Activated CD4-positive, alpha-beta T cell treated with anti-CD3 and anti-CD28 coated beads, Interleukin-2, amount 10 ng/mL, durations not matched to agents 24 days and 14 days (primary cell): Measurements from ENCODE around the gene GDF7. TPM values are rescaled to one million over a fixed set of nuclear protein-coding genes. Genes with fewer than 3 reads are reported as not detected.

Experiments
- DNase-seq: peaks from one replicate; pipeline ENCODE4 v3.0.0; 2022
- H3K27ac Mint-ChIP-seq: one replicate; pipeline ENCODE4 v1.8.0; 2022; ENCODE audit warnings: mild to moderate bottlenecking, mixed read lengths
- H3K27me3 Mint-ChIP-seq: one replicate; pipeline ENCODE4 v1.8.0; 2022; ENCODE audit warnings: mixed read lengths
- H3K36me3 Mint-ChIP-seq: one replicate; pipeline ENCODE4 v1.8.0; 2022; ENCODE audit warnings: low read depth, mild to moderate bottlenecking, mixed read lengths
- H3K4me1 Mint-ChIP-seq: one replicate; pipeline ENCODE4 v1.8.0; 2021; ENCODE audit warnings: mixed read lengths
- H3K4me3 Mint-ChIP-seq: one replicate; pipeline ENCODE4 v1.8.0; 2022; ENCODE audit warnings: mild to moderate bottlenecking, moderate library complexity, mixed read lengths
- H3K9me3 Mint-ChIP-seq: one replicate; pipeline ENCODE4 v1.8.0; 2021; ENCODE audit warnings: mixed read lengths
- intact Hi-C: fragments of 100-400 bp; cut with micrococcal nuclease; formaldehyde crosslinking; loops from one replicate; pipeline ENCODE4 v1.15.1; 2023
- total RNA-seq: library from RNA; stranded (reverse); gene quantifications from 2 replicates; pipeline ENCODE4 v1.2.3, GENCODE V29; 2022

The GDF7 gene
- total RNA-seq, 1 donor from 2014 or later, result 0.26 TPM

- no peaks in the 10 kb centered on the region for H3K36me3 Mint-ChIP-seq
- no peak for DNase-seq
- peaks cover 28% of the 10 kb centered on the region for H3K4me1 Mint-ChIP-seq
- intact Hi-C loops, result loop anchor here (5.0 kb wide), 1 partner anchor 411 kb away; no protein-coding TSS in a partner anchor
- no peak overlapping the region for H3K27ac Mint-ChIP-seq
- no peak overlapping the region for H3K4me3 Mint-ChIP-seq
- no peaks in the 10 kb centered on the region for H3K9me3 Mint-ChIP-seq
- peaks cover 18% of the 10 kb centered on the region for H3K27me3 Mint-ChIP-seq
Observed at GRCh38 chr2:20652673-20653575, 14.0 kb upstream of the GDF7 start.

DNA sequence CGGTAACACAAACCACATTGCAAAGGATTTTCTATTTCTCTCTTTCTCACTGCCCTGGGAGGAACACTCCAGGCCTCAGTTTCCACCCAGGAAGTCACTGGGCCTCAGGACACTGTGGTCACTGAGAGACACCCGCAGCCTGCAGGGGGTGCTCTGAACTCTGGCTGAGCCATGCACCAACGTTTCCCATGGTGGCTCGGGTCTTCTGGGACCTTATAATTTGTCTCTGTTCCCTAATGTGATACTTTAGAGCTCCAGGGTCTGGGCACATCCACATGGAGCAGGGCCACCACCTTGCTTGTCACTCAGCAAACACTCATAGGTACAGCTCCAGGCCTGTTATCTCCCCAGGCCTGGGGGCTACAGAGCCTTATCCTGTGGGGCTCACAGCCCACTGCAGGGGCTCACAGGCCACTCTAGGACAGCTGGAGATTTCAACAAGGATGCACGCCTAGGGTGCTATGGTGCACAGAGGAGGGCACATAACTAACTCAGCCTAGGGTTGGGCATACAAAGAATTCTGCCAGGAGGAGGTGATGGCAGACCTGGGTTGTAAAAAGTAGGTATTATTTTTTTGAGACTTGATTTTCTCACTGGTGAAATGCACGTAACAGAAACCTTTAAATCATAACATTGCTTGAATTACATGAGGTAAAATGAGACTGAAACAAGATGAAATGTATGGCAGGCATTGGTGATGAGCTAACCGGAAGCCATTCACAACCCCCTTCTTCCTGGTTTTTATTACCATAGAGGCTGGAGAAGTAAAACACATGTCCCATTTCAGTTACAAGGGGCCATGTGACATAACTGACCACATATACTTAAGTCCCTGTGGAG is 13.0 kb upstream of the GDF7 start:
- DNase-seq, result no peak
- Mint-ChIP-seq H3K9me3 (no peaks in the 10 kb centered on the region), H3K4me1 (peaks cover 19% of the 10 kb centered on the region), H3K4me3 (no peak overlapping the region), H3K36me3 (no peaks in the 10 kb centered on the region), H3K27ac (no peak overlapping the region), H3K27me3 (peaks cover 23% of the 10 kb centered on the region)
- intact Hi-C loops, result loop anchor here (5.0 kb wide), 1 partner anchor 412 kb away; no protein-coding TSS in a partner anchor

- H3K27me3 Mint-ChIP-seq, result peaks cover 27% of the 10 kb centered on the region
- no peaks in the 10 kb centered on the region for H3K36me3 Mint-ChIP-seq
- DNase-seq, result no peak
- H3K4me3 Mint-ChIP-seq, result no peak overlapping the region
- no peak overlapping the region for H3K27ac Mint-ChIP-seq
- peaks cover 15% of the 10 kb centered on the region for H3K4me1 Mint-ChIP-seq
- intact Hi-C loops, result loop anchor here (5.0 kb wide), 1 partner anchor 412 kb away; no protein-coding TSS in a partner anchor
- H3K9me3 Mint-ChIP-seq, result no peaks in the 10 kb centered on the region
Observed at GRCh38 chr2:20654535-20654813, 12.5 kb upstream of the GDF7 start.

DNA sequence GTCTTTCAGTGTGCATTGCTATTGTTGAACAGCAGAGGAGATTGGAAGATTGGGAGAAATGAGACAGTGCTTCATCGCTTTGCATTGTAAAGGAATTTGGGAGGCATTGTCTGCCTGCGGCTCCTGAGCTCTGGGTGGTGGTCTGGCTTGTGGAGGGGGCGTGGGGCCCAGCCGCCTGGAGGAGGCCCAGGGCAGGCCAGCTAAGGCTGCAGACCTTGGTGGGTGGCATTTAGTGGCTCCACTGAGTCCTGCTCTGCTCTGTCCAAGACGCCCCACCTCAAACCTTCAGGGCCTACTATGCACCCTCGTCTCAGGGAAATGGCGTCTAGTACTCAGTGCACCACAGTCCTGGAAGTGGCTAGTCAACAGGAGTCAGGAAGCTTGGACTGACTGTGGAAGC is 10.4 kb upstream of the GDF7 start:
- Mint-ChIP-seq H3K27me3 (peaks cover 45% of the 10 kb centered on the region), H3K4me3 (no peak overlapping the region), H3K36me3 (no peaks in the 10 kb centered on the region), H3K27ac (no peak overlapping the region), H3K4me1 (peaks cover 1% of the 10 kb centered on the region), H3K9me3 (no peaks in the 10 kb centered on the region)
- DNase-seq, result no peak
- intact Hi-C loops, result no loop called here

DNA sequence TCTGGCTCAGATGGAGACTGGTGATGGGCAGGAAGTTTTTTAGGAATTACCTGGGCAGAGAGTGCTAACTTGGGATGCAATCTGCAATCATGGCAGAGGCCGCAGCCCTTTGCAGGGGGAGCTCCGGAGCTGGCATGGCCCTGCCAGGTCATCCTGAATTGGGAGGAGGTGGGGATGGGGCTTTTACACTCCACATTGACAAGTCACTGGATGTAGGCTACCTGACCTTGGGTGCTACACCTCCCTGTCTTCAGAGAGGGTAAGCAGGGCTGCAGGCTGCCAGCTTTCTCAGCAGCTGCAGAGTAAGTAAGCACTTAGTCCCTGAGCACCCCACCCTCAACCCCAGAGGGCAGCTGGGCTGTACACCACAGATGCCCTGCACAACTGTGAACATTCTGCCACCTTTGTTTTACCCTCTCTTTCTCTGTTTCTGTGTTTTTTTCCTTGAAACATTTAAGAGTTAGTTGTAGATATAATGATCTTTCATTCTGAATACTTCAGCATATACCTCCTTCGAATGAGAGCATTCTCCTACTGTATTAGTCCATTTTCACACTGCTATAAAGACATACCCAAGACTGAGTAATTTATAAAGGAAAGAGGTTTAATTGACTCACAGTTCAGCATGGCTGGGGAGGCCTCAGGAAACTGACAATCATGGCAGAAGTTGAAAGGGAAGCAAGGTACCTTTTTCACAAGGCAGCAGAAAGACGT is 9.3 kb upstream of the GDF7 start:
- intact Hi-C loops, result no loop called here
- no peaks in the 10 kb centered on the region for H3K36me3 Mint-ChIP-seq
- H3K4me3 Mint-ChIP-seq, result no peak overlapping the region
- no peak overlapping the region for H3K27ac Mint-ChIP-seq
- DNase-seq, result no peak
- H3K27me3 Mint-ChIP-seq, result peaks cover 53% of the 10 kb centered on the region
- no peaks in the 10 kb centered on the region for H3K9me3 Mint-ChIP-seq
- no peaks in the 10 kb centered on the region for H3K4me1 Mint-ChIP-seq

- Mint-ChIP-seq H3K4me1 (no peaks in the 10 kb centered on the region), H3K9me3 (no peaks in the 10 kb centered on the region), H3K36me3 (no peaks in the 10 kb centered on the region), H3K27me3 (peaks cover 71% of the 10 kb centered on the region), H3K27ac (no peak overlapping the region), H3K4me3 (no peak overlapping the region)
- intact Hi-C loops, result loop anchor here (1.0 to 10.0 kb wide), 5 partner anchors 9 to 458 kb away; partner anchors contain the start of gene HS1BP3
- no peak for DNase-seq
Observed at GRCh38 chr2:20660506-20661420, 6.2 kb upstream of the GDF7 start.

DNA sequence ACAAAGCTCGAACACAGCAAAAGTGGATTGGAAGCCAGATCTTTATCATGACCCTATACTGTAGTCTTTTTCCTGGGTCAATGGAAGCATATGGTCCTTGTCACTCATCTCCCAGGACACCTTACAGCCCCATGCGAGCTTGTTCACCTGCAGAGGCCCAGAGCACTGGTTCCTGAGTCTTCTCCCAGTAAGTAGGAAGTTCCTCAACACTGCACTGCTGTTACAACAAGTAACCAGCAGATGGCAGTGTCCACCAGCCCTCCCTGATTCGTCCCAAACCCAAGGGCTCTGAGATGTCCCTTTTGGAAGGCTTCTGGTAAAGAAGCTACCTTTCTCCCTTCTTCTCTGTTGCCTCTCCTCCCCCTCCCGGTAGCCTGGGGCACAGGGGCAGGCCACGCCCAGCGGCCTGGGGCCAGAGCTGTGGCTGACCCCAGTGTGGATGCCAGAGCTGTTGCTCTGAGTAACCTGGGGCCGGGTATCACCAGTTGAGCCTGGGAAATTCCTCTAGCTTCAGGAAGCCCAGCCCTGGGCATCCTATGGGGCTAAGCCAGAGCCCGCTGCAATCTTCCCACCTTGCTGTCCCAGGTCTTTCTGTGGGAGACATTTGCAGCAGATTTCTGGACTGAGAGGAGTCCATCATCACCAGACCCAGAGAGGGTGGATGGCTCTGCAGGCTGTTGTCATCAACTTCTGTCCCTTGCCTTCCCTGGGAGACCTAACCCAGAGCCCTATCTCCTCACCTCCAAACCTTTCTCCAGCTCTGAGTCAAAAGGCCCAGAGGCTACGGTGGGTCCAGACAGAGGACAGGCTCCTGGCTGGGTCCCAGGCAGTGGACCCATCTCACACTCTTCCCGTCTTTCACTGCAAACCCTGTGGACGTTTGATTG is 5.3 kb upstream of the GDF7 start:
- intact Hi-C loops, result loop anchor here (1.0 to 10.0 kb wide), 5 partner anchors 10 to 457 kb away; partner anchors contain the start of gene HS1BP3

DNA sequence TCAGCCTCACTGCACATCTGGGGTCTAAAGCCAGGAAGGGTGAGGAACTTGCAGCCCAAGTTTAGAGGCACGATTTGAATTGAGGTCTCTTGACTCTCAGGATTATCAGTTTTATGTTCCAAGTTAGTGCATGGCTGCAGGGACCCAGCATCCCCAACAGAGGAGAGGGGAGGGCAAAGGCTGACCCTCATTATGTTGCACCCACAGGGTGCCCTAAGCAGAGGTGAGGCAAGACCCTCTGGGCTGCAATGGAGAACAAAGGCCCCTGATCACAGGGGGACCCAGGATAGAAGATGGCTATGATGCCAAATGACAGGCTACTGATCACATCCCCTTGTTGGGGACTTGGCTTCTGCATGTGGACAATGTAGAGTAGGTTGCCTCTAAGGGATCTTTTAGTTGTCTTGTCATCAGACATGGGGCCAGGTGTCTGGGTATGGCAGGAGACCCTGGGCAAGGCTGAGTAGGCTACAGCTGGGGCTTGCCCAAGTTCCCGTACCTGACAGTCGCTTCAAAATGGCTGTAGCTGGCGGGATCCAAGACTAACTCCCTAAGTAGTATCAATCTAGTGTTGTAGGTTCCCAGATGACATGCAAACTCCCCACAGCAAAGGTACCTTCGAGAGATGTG is 4.5 kb upstream of the GDF7 start:
- Mint-ChIP-seq H3K4me1 (peaks cover 2% of the 10 kb centered on the region), H3K27me3 (peaks cover 75% of the 10 kb centered on the region), H3K36me3 (no peaks in the 10 kb centered on the region), H3K4me3 (no peak overlapping the region), H3K27ac (no peak overlapping the region), H3K9me3 (no peaks in the 10 kb centered on the region)
- intact Hi-C loops, result loop anchor here (10.0 kb wide), 1 partner anchor 92 kb away; no protein-coding TSS in a partner anchor
- DNase-seq, result no peak

More for the DNA sequence above, 5.3 kb upstream of the GDF7 start:
- no peaks in the 10 kb centered on the region for H3K36me3 Mint-ChIP-seq
- H3K4me3 Mint-ChIP-seq, result no peak overlapping the region
- no peak overlapping the region for H3K27ac Mint-ChIP-seq
- H3K9me3 Mint-ChIP-seq, result no peaks in the 10 kb centered on the region
- H3K4me1 Mint-ChIP-seq, result peaks cover 2% of the 10 kb centered on the region
- peaks cover 75% of the 10 kb centered on the region for H3K27me3 Mint-ChIP-seq
- peak; percentile 90 for DNase-seq

- no peak for DNase-seq
- Mint-ChIP-seq H3K27me3 (peaks cover 79% of the 10 kb centered on the region), H3K9me3 (no peaks in the 10 kb centered on the region), H3K4me3 (no peak overlapping the region), H3K27ac (no peak overlapping the region), H3K36me3 (no peaks in the 10 kb centered on the region), H3K4me1 (peaks cover 2% of the 10 kb centered on the region)
- intact Hi-C loops, result loop anchor here (10.0 kb wide), 1 partner anchor 91 kb away; no protein-coding TSS in a partner anchor
Observed at GRCh38 chr2:20663196-20664070, 3.5 kb upstream of the GDF7 start.

DNA sequence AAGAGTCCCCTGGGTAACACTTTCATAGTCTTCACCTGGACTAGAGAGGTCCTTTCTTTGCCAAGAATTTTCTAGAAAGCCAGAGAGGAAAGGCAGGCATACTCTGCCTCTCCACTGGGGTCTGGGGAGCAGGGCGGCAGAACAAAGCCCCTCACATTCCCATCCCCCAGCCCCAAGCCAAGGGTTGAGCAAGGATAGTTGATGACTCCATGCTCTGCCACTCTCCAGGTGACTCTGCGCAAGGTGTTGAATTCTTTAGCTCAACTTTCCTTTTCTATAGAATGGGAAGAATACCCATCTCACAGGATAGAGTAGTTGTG is 2.9 kb upstream of the GDF7 start:
- peaks cover 79% of the 10 kb centered on the region for H3K27me3 Mint-ChIP-seq
- intact Hi-C loops, result loop anchor here (10.0 kb wide), 1 partner anchor 91 kb away; no protein-coding TSS in a partner anchor
- peaks cover 2% of the 10 kb centered on the region for H3K4me1 Mint-ChIP-seq
- no peaks in the 10 kb centered on the region for H3K36me3 Mint-ChIP-seq
- no peak overlapping the region for H3K4me3 Mint-ChIP-seq
- DNase-seq, result no peak
- H3K9me3 Mint-ChIP-seq, result no peaks in the 10 kb centered on the region
- no peak overlapping the region for H3K27ac Mint-ChIP-seq
